Measurements from ENCODE around the gene PSMB2.

The PSMB2 gene

DNA sequence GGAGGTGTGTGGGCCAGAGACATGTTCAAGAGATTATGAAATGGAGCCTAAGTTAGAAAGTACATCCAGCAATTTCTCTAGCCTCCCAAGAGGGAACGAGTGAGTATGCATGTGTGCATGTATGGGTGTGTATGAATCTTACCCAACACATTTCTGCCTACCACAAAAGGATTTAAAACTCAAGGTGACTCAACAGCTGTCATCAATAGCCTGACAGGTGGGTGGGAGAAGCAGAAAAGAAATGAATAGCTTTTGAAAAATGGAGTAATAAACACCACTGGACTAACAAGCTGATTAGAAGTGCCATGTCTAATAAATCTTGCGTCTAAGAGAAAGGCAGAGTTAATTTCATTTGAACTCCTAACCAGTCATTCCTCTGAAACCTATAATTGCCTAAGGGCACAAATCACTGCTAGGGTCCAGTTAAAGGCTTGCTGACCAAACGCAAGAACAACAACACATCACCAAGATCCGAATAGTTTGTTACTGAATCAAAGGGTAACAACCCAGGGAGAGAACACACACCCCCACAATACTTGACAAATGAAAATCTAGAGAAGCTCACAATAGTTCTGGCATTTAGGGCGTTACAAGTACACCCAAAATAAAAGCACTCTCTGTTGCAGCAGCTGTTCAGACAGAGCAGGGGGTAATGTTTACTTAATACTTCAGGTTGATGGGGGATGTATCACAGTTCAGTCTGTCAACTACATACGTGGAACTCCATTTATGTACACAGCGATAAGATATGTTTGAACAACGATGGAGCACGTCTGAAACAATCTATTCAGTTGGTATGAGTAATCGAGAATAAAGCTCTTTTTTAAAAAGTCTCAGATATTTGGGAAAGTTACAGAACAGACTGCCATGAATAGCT lies 85.5 kb downstream of the PSMB2 start:
- no peak for DNase-seq

DNA sequence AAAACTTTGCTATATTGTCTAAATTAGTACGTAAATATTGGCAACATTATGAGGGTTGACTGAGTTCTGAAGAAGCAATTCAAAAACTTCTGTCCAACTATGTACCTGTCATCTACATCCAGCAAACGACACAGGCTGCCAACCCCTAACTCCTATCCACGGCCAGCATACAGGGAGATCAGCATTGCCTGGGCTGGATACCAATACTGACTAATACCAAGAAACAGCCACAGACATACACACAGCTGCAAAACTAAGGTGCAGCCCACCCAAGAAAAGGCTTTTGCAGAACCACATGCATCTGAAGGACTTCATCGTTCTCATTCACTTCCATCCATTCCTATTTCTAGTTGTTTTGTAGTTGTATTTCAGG lies 86.1 kb downstream of the PSMB2 start:
- DNase-seq, result no peak

DNA sequence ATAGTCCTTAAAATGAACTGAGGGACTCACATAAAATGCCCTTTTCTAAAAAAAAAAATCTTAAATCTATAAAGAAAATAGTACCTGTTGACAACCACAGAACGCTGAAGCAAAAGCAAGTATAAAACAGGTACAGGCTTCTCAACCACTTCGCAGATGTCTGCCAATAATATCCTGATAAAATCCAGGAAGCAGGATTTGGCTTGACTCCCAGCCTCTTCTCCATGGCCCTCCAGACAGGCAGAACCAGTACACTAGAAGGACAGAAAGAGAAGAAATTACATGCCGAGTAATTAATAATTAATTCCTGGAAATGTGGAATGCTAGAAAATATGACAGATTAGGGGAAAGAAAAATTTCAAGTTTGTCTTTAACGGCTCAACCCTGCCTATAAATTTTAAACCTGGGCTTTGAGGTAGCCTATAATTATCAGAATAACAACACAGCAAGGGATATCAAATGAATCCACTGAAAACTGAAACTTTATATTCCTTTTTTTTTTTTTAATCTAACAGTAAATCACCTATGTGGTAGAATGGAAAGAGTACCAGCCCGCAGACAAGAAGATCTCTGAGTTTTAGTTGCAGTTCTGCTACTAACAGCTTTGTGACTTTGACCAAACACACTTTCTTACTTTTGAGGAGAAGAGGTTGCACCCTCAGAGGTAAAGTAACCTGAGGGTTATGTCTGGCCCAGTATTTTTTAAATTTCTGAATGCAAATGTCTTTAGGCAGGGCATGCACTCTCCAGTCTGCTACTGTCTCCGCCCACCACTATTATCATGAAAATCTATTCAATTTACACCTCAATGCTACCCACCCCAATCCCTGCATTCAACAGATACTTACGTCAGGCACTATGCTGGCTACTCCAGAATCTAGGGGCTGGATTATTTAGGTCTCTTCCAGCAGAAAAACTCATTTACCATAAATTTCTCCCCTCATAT lies 86.8 kb downstream of the PSMB2 start:
- DNase-seq, result no peak

DNA sequence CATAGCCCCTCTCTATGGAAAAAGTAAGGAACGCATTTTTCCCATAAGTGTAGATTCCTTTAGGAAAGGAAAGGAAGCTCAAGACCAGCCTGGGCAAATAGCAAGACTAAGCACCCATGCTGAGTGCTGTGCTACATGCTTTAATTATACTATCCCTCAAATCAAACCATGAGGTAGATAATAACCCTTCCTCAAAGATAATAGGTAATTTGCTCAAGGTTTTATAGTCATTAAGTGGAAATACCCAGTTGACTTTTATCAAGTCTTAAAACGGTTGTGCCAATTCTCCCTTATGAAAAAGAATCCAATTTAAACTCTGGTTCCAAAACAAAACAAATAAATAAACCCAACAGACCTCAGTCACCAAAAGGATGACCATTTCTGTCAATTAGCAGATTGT lies 87.5 kb downstream of the PSMB2 start:
- DNase-seq, result no peak

Data from activated T-cell treated with anti-CD3 and anti-CD28 coated beads, Interleukin-2, amount 50 U/mL, for 1 hour (primary cell).